Activated naive CD4-positive, alpha-beta T cell (primary cell): ENCODE measurements around the gene STXBP1.

Experiments
- DNase-seq, 4 experiments: peaks; one replicate each; lab custom pipeline; 2025; lab: John Stamatoyannopoulos, UW

The STXBP1 gene

GRCh38 chr9:127658428-127658827 is 46.4 kb downstream of the STXBP1 start:
- no peak for DNase-seq

GRCh38 chr9:127660886-127661741 is 49.0 kb downstream of the STXBP1 start:
- no peak for DNase-seq

GRCh38 chr9:127662617-127663016 is 50.5 kb downstream of the STXBP1 start:
- no peak for DNase-seq

- no peak for DNase-seq
Measured at GRCh38 chr9:127664324-127664677, 52.2 kb downstream of the STXBP1 start.

- no peak for DNase-seq
Measured at GRCh38 chr9:127664678-127665507, 52.8 kb downstream of the STXBP1 start.

GRCh38 chr9:127667127-127667844 is 55.2 kb downstream of the STXBP1 start:
- no peak for DNase-seq

- no peak for DNase-seq
Measured at GRCh38 chr9:127667906-127668305, 55.8 kb downstream of the STXBP1 start.

- DNase-seq = no peak
Measured at GRCh38 chr9:127673234-127673633, 61.2 kb downstream of the STXBP1 start.

GRCh38 chr9:127676638-127677037 is 64.6 kb downstream of the STXBP1 start:
- DNase-seq = no peak

- DNase-seq = no peak
Measured at GRCh38 chr9:127679506-127679905, 67.4 kb downstream of the STXBP1 start.

- no peak for DNase-seq
Measured at GRCh38 chr9:127680226-127680625, 68.1 kb downstream of the STXBP1 start.

- no peak for DNase-seq
Measured at GRCh38 chr9:127680846-127681245, 68.8 kb downstream of the STXBP1 start.

- DNase-seq = no peak
Measured at GRCh38 chr9:127682351-127683136, 70.5 kb downstream of the STXBP1 start.

GRCh38 chr9:127683723-127684122 is 71.6 kb downstream of the STXBP1 start:
- no peak for DNase-seq

- no peak for DNase-seq
Measured at GRCh38 chr9:127684576-127684975, 72.5 kb downstream of the STXBP1 start.

GRCh38 chr9:127686461-127687393 is 74.7 kb downstream of the STXBP1 start:
- no peak for DNase-seq

- no peak for DNase-seq
Measured at GRCh38 chr9:127689329-127690000, 77.4 kb downstream of the STXBP1 start.

GRCh38 chr9:127690735-127691134 is 78.7 kb downstream of the STXBP1 start:
- DNase-seq = no peak

- DNase-seq = no peak
Measured at GRCh38 chr9:127692071-127692470, 80.0 kb downstream of the STXBP1 start.

- DNase-seq = no peak
Measured at GRCh38 chr9:127693143-127693542, 81.1 kb downstream of the STXBP1 start.
